HL-60 (cell line): Measurements from ENCODE around the gene TMEM140.

Experiments used
- DNase-seq, 2 experiments: peaks; one replicate each; pipeline ENCODE4 v3.0.0-alpha.2; 2010 to 2020; ENCODE audit warnings: low read depth in 1 of 2, low spot score in 1 of 2
- H3K27ac ChIP-seq: fragments of 250-450 bp; sonication (Bioruptor Pico); replicated peaks from 2 replicates; pipeline ENCODE4 v1.5.1; 2020; ENCODE audit warnings: mild to moderate bottlenecking, moderate library complexity
- H3K27me3 ChIP-seq: fragments of 250-450 bp; sonication (Bioruptor Pico); 2 replicates; pipeline ENCODE4 v1.5.1; 2021; ENCODE audit warnings: mild to moderate bottlenecking, moderate library complexity; ENCODE audit not compliant: insufficient read depth, poor library complexity, severe bottlenecking
- H3K4me3 ChIP-seq: replicated peaks from 2 replicates; pipeline ENCODE4 v1.5.1; 2011; ENCODE audit warnings: mild to moderate bottlenecking, control low read depth, low read length; ENCODE audit not compliant: insufficient read depth
- CTCF ChIP-seq: IDR thresholded peaks from one replicate; pipeline ENCODE4 v1.5.1; 2011; ENCODE audit warnings: low read length, control low read depth, inconsistent platforms; ENCODE audit not compliant: insufficient read depth
- GABPA ChIP-seq: IDR thresholded peaks from 2 replicates; pipeline ENCODE4 v1.6.1; 2012; ENCODE audit warnings: low read depth
- POLR2AphosphoS5 ChIP-seq: IDR thresholded peaks from 2 replicates; pipeline ENCODE4 v1.6.1; 2012; ENCODE audit warnings: low read depth
- SPI1 ChIP-seq: IDR thresholded peaks from 2 replicates; pipeline ENCODE4 v1.6.1; 2012; ENCODE audit warnings: low read depth, mild to moderate bottlenecking, borderline replicate concordance
- TF ChIP-seq, protein P1 (sequence below): IDR thresholded peaks from 2 replicates; pipeline ENCODE4 v1.6.1; 2012; ENCODE audit warnings: low read depth; ENCODE audit not compliant: insufficient replicate concordance

Gene TMEM140

GRCh38 chr7:135184254-135184841, 36.5 kb downstream of the TMEM140 start:
- no peak for TF ChIP-seq GABPA
- TF ChIP-seq, protein P1, sequence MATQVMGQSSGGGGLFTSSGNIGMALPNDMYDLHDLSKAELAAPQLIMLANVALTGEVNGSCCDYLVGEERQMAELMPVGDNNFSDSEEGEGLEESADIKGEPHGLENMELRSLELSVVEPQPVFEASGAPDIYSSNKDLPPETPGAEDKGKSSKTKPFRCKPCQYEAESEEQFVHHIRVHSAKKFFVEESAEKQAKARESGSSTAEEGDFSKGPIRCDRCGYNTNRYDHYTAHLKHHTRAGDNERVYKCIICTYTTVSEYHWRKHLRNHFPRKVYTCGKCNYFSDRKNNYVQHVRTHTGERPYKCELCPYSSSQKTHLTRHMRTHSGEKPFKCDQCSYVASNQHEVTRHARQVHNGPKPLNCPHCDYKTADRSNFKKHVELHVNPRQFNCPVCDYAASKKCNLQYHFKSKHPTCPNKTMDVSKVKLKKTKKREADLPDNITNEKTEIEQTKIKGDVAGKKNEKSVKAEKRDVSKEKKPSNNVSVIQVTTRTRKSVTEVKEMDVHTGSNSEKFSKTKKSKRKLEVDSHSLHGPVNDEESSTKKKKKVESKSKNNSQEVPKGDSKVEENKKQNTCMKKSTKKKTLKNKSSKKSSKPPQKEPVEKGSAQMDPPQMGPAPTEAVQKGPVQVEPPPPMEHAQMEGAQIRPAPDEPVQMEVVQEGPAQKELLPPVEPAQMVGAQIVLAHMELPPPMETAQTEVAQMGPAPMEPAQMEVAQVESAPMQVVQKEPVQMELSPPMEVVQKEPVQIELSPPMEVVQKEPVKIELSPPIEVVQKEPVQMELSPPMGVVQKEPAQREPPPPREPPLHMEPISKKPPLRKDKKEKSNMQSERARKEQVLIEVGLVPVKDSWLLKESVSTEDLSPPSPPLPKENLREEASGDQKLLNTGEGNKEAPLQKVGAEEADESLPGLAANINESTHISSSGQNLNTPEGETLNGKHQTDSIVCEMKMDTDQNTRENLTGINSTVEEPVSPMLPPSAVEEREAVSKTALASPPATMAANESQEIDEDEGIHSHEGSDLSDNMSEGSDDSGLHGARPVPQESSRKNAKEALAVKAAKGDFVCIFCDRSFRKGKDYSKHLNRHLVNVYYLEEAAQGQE = no peak
- no peak for TF ChIP-seq CTCF
- TF ChIP-seq SPI1 = no peak
- TF ChIP-seq POLR2AphosphoS5 = no peak
- Histone ChIP-seq H3K27me3 (no peaks in the 10 kb centered on the region), H3K4me3 (no peak overlapping the region), H3K27ac (no peak overlapping the region)
- no peak for DNase-seq

- Histone ChIP-seq H3K4me3 (no peak overlapping the region), H3K27me3 (no peaks in the 10 kb centered on the region), H3K27ac (no peak overlapping the region)
- DNase-seq = no peak
- TF ChIP-seq POLR2AphosphoS5 (no peak), SPI1 (peak; percentile 22; the same call in 1 of the 2 replicates)
Observed at GRCh38 chr7:135185471-135186260, 37.8 kb downstream of the TMEM140 start.

- Histone ChIP-seq H3K27ac (no peak overlapping the region), H3K4me3 (no peak overlapping the region), H3K27me3 (no peaks in the 10 kb centered on the region)
- TF ChIP-seq CTCF (no peak), POLR2AphosphoS5 (no peak), SPI1 (no peak), GABPA (no peak)
- TF ChIP-seq, protein P1 = no peak
- no peak for DNase-seq
Observed at GRCh38 chr7:135186261-135186540, 38.3 kb downstream of the TMEM140 start.

- TF ChIP-seq SPI1 (no peak), POLR2AphosphoS5 (no peak), GABPA (no peak), CTCF (no peak)
- TF ChIP-seq, protein P1 = no peak
- DNase-seq = no peak
- Histone ChIP-seq H3K27ac (no peak overlapping the region), H3K4me3 (no peak overlapping the region), H3K27me3 (no peaks in the 10 kb centered on the region)
Observed at GRCh38 chr7:135186841-135187253, 39.0 kb downstream of the TMEM140 start.
